ENCODE results near the gene GALNT12.

Gene GALNT12

GRCh38 chr9:98834386-98834785 lies 26.9 kb downstream of the GALNT12 start:
- DNase-seq, result no peak

DNA sequence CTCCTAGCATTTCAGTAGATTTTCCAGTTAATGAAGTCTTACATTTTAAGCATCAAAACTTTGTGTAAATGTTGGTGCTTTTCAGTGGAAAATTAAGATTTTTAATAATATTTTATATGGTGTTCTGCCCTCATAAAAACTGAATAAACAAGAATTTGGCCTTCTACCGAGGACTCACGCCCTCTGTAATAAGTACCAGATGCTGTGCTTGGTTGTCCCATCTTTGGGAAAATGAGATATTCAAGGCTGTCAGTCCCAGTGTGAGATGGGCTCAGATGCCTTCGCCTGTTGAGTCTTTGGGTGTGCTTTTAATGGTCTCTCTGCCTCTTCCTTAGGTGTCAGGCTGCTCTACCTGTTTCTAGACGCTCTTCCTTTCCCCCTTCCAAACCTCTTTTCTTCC lies 28.7 kb downstream of the GALNT12 start:
- no peak for DNase-seq

GRCh38 chr9:98837516-98837915 lies 30.0 kb downstream of the GALNT12 start:
- no peak for DNase-seq

DNA sequence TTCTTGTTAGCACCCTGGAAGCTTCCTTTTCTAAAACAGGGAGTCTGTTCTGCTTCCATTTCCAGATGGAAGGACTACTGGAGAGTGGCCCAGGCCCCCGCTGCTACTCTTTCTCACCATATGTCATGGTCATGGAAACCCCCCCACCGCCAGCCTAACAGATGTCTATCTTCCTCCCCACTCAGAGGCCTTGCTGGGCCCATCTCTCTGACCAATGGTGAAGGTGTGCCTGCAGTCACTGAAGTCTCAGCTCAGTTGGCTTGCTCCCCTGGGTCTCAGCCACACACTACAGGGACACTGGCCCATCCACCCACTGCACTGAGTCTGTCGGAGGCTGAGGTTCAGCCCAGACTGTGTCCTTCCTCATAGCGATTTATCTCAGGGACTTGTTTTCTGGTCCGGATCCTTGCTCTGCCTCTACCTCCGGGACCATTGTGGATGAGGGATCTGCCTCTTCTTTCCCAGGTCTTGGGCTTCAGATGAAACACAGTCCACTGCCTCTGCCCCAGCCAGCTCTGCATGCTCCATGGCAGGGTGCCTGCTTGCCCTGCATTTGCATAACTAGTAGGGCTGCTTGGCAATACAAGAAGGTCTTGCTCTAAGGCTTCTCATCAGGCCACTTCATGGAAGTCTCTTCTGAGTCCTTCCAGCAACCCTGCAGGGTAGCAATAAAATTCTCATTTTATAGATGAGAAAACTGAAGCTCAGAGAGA lies 30.8 kb downstream of the GALNT12 start:
- DNase-seq, result peak; percentile 12

DNA sequence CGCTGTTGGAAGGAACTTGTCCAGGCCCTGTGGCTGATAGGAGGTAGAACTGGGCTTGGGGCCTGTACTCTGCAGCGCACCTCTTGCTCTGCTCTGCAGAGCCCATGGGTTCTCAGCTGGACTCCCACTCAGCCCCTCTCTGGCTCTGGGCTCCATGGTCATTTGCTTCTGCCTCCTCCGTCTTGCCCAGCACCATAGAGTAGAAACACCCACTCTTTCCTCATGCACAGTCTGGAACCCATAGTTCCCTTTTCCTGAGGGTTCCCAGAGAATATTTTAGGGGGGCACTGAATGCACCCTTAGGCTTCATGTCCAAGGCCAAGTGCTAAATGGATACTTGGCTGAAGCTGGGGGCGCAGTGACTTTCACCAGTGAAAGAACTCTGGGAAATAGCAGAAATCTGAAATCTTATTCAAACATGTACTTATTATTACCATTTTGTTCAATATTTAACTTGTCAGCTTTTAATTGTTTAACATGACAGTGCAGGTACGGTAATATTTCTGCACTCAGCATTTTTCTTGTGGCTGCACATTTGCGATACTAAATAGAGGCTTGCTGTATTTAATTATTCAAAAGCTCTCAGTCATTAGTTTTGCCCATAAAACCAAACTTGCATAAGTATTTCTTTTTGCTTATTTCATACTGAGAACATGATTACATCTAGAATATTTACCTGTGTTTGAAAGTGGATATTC lies 31.5 kb downstream of the GALNT12 start:
- DNase-seq, result no peak

GRCh38 chr9:98839724-98840123 lies 32.3 kb downstream of the GALNT12 start:
- DNase-seq, result no peak

- DNase-seq, result no peak
Observed at GRCh38 chr9:98842510-98842909, 35.0 kb downstream of the GALNT12 start.

DNA sequence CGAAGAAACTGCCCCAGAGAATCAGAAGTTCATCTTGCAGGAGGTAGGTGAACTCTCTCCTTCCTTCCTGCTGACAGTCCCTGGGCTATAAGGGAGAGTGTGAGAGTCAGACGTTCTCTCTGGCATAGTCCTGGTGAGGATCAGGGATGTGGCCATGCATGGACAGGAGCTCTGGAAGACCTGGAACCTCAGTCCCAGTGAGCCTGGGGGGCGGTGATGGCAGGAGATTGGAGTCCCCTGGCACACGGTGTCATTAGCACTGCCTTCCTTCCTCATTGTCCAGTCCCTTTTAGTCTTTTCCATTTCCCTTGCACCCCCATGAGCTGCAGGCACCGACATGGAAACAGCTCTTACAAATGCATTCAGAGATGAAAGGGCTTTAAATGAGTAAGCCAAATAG lies 38.6 kb downstream of the GALNT12 start:
- no peak for DNase-seq

GRCh38 chr9:98846879-98847278 lies 39.4 kb downstream of the GALNT12 start:
- DNase-seq, result no peak

DNA sequence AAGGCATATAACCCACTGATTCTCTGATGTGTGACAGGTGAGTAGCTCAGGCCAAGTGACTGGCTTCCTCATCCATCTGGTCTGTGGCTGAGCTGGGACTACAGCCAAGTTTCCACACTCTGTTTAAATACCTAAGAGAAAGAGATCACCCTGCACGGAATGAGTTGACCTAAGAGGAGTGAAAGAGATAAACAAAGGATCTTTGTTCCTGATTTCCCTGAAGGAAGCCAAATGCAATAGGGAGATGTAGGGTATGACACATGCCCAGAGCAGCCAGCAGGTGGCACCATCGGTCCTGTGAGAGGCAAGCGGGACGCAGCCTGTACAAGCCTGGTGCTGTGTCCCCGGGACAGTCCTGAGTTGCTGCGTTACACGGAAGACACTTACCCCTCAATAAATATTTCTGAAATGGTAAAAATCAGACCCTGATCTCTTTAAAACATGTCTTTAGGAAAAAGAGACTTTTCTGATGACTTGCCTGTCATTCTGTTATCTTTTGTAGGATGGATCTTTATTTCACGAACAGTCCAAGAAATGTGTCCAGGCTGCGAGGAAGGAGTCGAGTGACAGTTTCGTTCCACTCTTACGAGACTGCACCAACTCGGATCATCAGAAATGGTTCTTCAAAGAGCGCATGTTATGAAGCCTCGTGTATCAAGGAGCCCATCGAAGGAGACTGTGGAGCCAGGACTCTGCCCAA lies 41.1 kb downstream of the GALNT12 start:
- DNase-seq, result peak; percentile 50

GRCh38 chr9:98849563-98849962 lies 42.1 kb downstream of the GALNT12 start:
- DNase-seq, result no peak

GRCh38 chr9:98850851-98851729 lies 43.6 kb downstream of the GALNT12 start:
- no peak for DNase-seq

- DNase-seq, result no peak
Observed at GRCh38 chr9:98851730-98852459, 44.4 kb downstream of the GALNT12 start.

DNA sequence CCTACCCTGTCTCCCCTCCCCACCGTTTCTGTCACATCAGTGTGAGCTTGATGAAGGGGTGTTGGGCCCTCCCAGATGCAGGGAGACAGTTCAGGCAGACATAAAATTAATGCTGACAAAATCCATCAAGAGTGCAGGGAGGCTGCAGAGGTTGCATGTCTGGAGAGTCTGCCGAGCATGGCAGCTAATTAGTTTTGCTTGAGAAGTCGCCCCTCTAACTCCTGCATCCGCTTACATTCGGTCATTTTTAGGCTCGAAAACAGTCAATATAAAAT lies 44.9 kb downstream of the GALNT12 start:
- DNase-seq, result no peak

GRCh38 chr9:98852961-98853360 lies 45.5 kb downstream of the GALNT12 start:
- DNase-seq, result no peak

DNA sequence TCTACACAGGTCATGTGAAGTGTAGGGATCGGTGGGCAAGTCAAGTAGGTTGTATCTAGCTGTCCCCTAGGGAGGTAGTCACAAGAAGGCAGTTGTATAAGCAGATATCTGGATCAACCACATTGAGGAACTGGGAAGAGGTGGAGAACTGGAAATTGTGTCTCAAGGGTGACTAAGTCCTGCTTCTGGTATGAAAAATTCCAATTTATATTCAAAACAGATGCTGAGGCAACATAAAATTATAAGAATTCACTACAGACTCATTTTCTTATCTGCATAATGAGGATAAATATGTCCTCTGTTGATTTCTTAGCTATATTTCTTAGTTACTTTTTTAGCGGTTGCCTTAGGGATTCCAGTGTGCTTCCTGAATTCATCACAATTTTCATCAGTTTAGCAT lies 46.8 kb downstream of the GALNT12 start:
- no peak for DNase-seq

DNA sequence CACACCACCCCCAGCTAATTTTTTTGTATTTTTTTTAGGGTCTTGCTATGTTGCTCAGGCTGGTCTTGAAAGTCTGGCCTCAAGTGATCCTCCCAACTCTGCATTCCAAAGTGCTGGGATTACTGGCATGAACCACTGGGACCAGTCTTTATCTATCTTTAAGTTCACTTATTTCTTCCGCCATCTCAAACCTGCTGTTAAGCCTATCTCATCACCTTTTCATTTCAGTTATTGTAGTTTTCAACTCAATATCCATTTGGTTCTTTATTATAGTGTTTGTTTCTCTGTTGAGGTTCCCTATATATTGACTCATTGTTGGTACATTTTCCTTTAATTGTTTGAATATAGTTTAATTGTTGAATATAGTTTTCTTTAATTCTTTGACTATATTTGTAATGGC lies 48.1 kb downstream of the GALNT12 start:
- no peak for DNase-seq

DNA sequence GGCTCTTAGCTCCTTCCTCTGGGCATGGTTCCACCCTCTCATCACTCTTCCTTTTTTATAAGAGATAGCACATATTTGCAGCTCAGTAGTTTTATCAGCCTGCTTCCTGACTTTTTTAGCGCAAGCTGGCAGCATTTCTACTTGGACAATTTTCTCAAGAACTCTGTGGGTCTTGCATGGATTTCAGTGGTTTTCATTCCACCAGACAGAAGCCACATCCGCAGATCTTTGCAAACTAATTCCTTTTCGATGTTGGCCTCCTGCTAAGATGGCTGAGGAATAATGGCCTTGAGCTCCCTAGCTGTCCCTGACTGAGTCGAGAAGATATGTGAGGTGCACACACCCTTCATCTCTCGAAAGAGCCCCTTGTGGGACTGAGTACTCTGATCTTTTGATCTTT lies 49.5 kb downstream of the GALNT12 start:
- DNase-seq, result no peak

DNA sequence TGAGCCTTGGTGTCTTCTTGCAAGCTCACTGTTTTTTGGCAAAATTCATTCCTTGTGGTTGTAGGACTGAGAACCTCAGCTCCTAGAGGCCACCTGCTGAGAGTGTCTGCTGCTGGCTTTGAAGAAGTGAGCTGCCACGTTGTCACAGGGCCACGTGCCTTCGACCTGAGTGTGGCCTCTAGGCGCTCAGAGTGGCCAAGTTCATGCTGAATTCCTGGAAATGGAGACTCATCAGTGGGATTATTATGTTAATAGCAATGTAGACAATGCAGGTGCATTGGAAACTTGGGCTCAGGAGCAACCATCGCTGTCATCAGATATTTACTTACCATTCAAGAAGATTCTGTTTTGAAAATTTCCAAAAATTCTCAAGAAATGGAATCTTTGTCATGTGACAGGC lies 52.5 kb downstream of the GALNT12 start:
- DNase-seq, result no peak

DNA sequence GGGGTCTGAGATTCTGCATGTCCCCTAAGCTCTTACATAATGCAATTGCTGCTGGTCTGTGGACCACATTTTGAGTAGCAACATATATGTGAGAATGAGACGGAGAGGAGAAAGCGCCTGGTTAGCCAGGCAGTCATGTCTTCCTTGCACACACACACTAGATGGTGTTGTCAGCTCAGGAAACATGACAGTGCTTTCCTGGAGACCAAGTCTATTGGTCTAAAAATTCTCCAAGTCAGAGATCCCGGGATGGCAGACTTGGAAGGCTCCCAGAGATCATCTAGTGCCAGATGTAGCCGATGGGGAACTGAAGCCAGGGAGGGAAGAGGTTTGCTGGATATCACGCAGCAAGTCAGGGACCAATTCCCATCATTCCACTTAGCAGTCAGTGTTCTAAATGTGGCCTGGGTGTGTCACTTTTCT lies 53.4 kb downstream of the GALNT12 start:
- DNase-seq, result peak; percentile 37

- no peak for DNase-seq
Observed at GRCh38 chr9:98861781-98862504, 54.5 kb downstream of the GALNT12 start.

GRCh38 chr9:98862936-98863335 lies 55.5 kb downstream of the GALNT12 start:
- no peak for DNase-seq
